GM12878 (cell line): ENCODE data around the gene PPP1R1B. TPM values are rescaled to one million over a fixed set of nuclear protein-coding genes. Genes with fewer than 3 reads are reported as not detected.

Experiments
- ATAC-seq: fragments of 200-7000 bp; cut with Tn5 transposase; 3 replicates; pipeline ENCODE4 v1.9.1; 2020; ENCODE audit warnings: mild to moderate bottlenecking, moderate library complexity
- BruUV-seq: library from RNA; stranded (reverse); fragments of 400-500 nt; replicated peaks from 2 replicates; lab custom pipeline; 2021; lab: Mats Ljungman, UMichigan
- CTCF ChIA-PET: fragments of 300-600 bp; sonication (Branson Sonifier 250); formaldehyde crosslinking; extraction: SDS; loops from one replicate; lab custom pipeline; 2021; ENCODE audit warnings: inconsistent platforms; lab: Yijun Ruan, JAX
- POLR2A ChIA-PET: fragments of 350-600 bp; formaldehyde crosslinking; extraction: SDS; loops from one replicate; lab custom pipeline; 2021; ENCODE audit warnings: inconsistent platforms; lab: Charles Lee
- RAD21 ChIA-PET: fragments of 300-600 bp; sonication (Branson Sonifier 250); formaldehyde crosslinking; loops from one replicate; lab custom pipeline; 2023; ENCODE audit warnings: antibody characterized with exemption; ENCODE audit not compliant: unreplicated experiment; lab: Charles Lee
- SMC1A ChIA-PET: fragments of 300-600 bp; sonication (Branson Sonifier 250); formaldehyde crosslinking; loops from one replicate; lab custom pipeline; 2023; ENCODE audit not compliant: unreplicated experiment, uncharacterized antibody; lab: Charles Lee
- DNase-seq: peaks from one replicate; pipeline ENCODE4 v3.0.0-alpha.2; 2011; ENCODE audit warnings: low read depth, low spot score
- FAIRE-seq: peaks from 3 replicates; lab custom pipeline; 2011; peaks lifted over from hg19 to GRCh38; lab: Jason Lieb, UNC
- H2AFZ ChIP-seq: 2 replicates; pipeline ENCODE4 v1.6.0; 2011; ENCODE audit warnings: low read depth, low read length, control low read depth; ENCODE audit not compliant: control insufficient read depth
- H3K27ac ChIP-seq: 2 replicates; pipeline ENCODE4 v1.5.1; 2011; ENCODE audit warnings: control low read depth; ENCODE audit not compliant: control insufficient read depth, insufficient read depth
- H3K27me3 ChIP-seq, 2 experiments: replicated peaks in 1 of 2; 2 replicates each; pipeline versions ENCODE4 v1.6.0 to v1.6.1; 2011; ENCODE audit warnings: low read length in 1 of 2; ENCODE audit not compliant: control insufficient read depth in 2 of 2, insufficient read depth in 2 of 2
- H3K36me3 ChIP-seq, 2 experiments: 2 replicates each; pipeline ENCODE4 v1.5.1; 2011; ENCODE audit warnings: low read length in 1 of 2; ENCODE audit not compliant: control insufficient read depth in 2 of 2, insufficient read depth in 2 of 2
- H3K4me1 ChIP-seq: 2 replicates; pipeline ENCODE4 v1.6.1; 2011; ENCODE audit warnings: mild to moderate bottlenecking, low read length, moderate library complexity, mixed read lengths; ENCODE audit not compliant: control insufficient read depth, insufficient read depth
- H3K4me2 ChIP-seq: 2 replicates; pipeline ENCODE4 v1.6.0; 2011; ENCODE audit warnings: control low read depth; ENCODE audit not compliant: control insufficient read depth, insufficient read depth
- H3K4me3 ChIP-seq: fragments of 200-600 bp; sonication (generic); 2 replicates; pipeline ENCODE4 v1.5.1; 2016
- H3K79me2 ChIP-seq: 2 replicates; pipeline ENCODE4 v1.6.0; 2011; ENCODE audit warnings: low read length; ENCODE audit not compliant: control insufficient read depth, insufficient read depth
- H3K9ac ChIP-seq: 2 replicates; pipeline ENCODE4 v1.8.0; 2011; ENCODE audit warnings: low read length, control low read depth, mixed read lengths; ENCODE audit not compliant: control insufficient read depth, insufficient read depth
- H3K9me3 ChIP-seq: replicated peaks from 3 replicates; pipeline ENCODE4 v1.5.1; 2011; ENCODE audit warnings: mild to moderate bottlenecking, low read length; ENCODE audit not compliant: control insufficient read depth, insufficient read depth
- H4K20me1 ChIP-seq: 2 replicates; pipeline ENCODE4 v1.6.0; 2011; ENCODE audit not compliant: control insufficient read depth, insufficient read depth
- YY1 ChIP-seq: IDR thresholded peaks from 2 replicates; pipeline ENCODE4 v1.6.1; 2011; ENCODE audit warnings: low read depth, mild to moderate bottlenecking, low read length
- WGBS: methylation state at CpG from one replicate; pipeline ENCODE4 v1.1.6; 2016; ENCODE audit warnings: low lambda C conversion rate; ENCODE audit not compliant: insufficient replicate concordance, insufficient coverage; ENCODE audit errors: missing lambda C conversion rate; 5-methylcytosine and 5-hydroxymethylcytosine counted together
- in situ Hi-C: fragments of 300-500 bp; cut with MboI; formaldehyde crosslinking; loops from 9 replicates; pipeline ENCODE4 v1.14.3; 2018; ENCODE audit warnings: mixed read lengths
- intact Hi-C: fragments of 100-400 bp; cut with micrococcal nuclease; formaldehyde crosslinking; loops from one replicate; pipeline ENCODE4 v1.14.2; 2022; ENCODE audit not compliant: unreplicated experiment
- polyA plus RNA-seq, 11 experiments: library from polyadenylated mRNA; depleted of rRNA in 4 of 11; unstranded in 6 of 11; stranded (reverse) in 5 of 11; fragments of >200 nt; fragmentation: Nextera tagmentation in 4 of 11; fragmentation: Illumina TruSeq in 1 of 11; extraction: Ambion mirVana in 4 of 11; extraction: Trizol in 1 of 11; gene quantifications; 1 replicate in 1 of 11; 2 replicates in 10 of 11; pipeline versions ENCODE4 v1.2.1 to v1.2.3, GENCODE V29; 2011 to 2016; ENCODE audit warnings: inconsistent platforms in 2 of 11, missing spikeins in 2 of 11, low read depth in 1 of 11
- total RNA-seq, 4 experiments: library from RNA; depleted of rRNA in 3 of 4; stranded (reverse); fragments of >200 nt in 3 of 4; fragmentation: Illumina TruSeq in 1 of 4; extraction: Trizol in 1 of 4; gene quantifications; 2 replicates each; pipeline versions ENCODE4 v1.2.1 to v1.2.3, GENCODE V29; 2013 to 2021
- TF ChIP-seq, protein P1 (sequence below), 3 experiments: IDR thresholded peaks in 2 of 3; conservative IDR thresholded peaks in 1 of 3; 2 replicates each; pipeline ENCODE4 v1.5.1; 2011; ENCODE audit warnings: low read depth in 3 of 3, low read length in 3 of 3, mild to moderate bottlenecking in 3 of 3, control low read depth in 2 of 3, moderate library complexity in 2 of 3, inconsistent platforms in 1 of 3, mixed read lengths in 1 of 3; ENCODE audit not compliant: control insufficient read depth in 2 of 3, insufficient read depth in 1 of 3; ENCODE audit errors: extremely low read depth in 1 of 3

Gene PPP1R1B
- total and polyA plus RNA-seq, 10 of the 15 experiments (the other 5 are each of a cell fraction or from before 2014, with no cell fraction given), result 0.08 TPM; not detected in 9

DNA sequence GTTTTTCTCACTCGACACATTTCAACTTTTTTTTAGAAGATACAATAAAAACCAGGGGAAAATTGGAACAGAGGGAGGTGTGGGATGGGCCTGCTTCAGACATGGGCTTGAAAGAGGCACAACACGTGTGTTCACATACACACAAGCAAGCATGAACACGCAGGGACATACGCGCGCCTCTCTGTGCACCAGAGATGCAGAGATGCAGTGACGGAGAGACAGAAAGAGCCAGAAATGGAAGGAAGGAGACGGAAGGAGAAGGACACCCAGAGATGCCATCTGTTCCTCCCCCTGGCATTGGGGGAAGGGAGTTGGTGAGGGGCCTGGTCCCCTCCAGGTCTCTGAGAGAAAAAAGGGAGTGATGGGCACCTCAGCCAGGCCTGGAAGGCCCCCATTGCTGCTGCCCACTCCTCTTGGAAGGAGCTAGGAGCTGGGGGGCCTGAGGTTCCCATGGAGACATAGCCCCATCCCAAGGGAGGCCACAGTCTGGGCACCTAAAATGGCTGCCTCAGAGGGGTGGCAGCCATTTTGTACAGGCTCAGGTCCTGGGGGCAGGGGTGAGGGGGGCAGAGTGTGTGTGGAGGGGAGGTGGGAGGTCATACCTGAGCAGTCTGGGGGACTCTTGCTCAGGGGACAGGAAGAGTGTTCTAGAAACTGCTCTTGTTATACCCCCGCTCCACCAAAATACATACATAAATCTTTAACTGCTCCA lies 15.2 kb upstream of the PPP1R1B start:
- peak; percentile 93 for TF ChIP-seq YY1
- TF ChIP-seq, protein P1, sequence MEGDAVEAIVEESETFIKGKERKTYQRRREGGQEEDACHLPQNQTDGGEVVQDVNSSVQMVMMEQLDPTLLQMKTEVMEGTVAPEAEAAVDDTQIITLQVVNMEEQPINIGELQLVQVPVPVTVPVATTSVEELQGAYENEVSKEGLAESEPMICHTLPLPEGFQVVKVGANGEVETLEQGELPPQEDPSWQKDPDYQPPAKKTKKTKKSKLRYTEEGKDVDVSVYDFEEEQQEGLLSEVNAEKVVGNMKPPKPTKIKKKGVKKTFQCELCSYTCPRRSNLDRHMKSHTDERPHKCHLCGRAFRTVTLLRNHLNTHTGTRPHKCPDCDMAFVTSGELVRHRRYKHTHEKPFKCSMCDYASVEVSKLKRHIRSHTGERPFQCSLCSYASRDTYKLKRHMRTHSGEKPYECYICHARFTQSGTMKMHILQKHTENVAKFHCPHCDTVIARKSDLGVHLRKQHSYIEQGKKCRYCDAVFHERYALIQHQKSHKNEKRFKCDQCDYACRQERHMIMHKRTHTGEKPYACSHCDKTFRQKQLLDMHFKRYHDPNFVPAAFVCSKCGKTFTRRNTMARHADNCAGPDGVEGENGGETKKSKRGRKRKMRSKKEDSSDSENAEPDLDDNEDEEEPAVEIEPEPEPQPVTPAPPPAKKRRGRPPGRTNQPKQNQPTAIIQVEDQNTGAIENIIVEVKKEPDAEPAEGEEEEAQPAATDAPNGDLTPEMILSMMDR (IDR thresholded peaks at IDR 0.05 in 2 of 3, conservative IDR thresholded peaks at IDR 0.05 in 1 of 3; ENCODE audit: control insufficient read depth in 2 of 3, extremely low read depth in 1 of 3, insufficient read depth in 1 of 3, low read depth in 3 of 3, low read length in 3 of 3), result no peak
- no peaks in the 10 kb centered on the region for H3K9me3 ChIP-seq
- POLR2A ChIA-PET, result no interaction called here
- H3K27me3 ChIP-seq, result peaks cover 0 to 10% of the 10 kb centered on the region in 2 experiments; a peak in 3 of 4 replicates
- H3K9ac ChIP-seq, result no peak overlapping the region
- FAIRE-seq (no peak), DNase-seq (no peak), ATAC-seq (no peak)
- in situ Hi-C loops (no loop called here), intact Hi-C loops (no loop called here)
- H2AFZ ChIP-seq, result no peak overlapping the region
- H3K4me1 ChIP-seq, result no peaks in the 10 kb centered on the region; the same call in 1 of the 2 replicates
- RAD21 ChIA-PET, result no interaction called here
- H3K4me2 ChIP-seq, result no peak overlapping the region
- WGBS, result 68% methylated on average over 9 of the region's 9 CpGs
- BruUV-seq, result no TSS peak
- H3K4me3 ChIP-seq, result no peak overlapping the region
- H3K79me2 ChIP-seq, result no peaks in the 10 kb centered on the region
- SMC1A ChIA-PET, result no interaction called here
- H3K27ac ChIP-seq, result no peak overlapping the region
- H3K36me3 ChIP-seq, result no peaks in the 10 kb centered on the region
- no peaks in the 10 kb centered on the region for H4K20me1 ChIP-seq
- CTCF ChIA-PET, result interaction anchor here (1.1 to 1.5 kb wide), 2 partner anchors 10 to 64 kb away, joined by 3 to 4 read pairs; no protein-coding TSS in a partner anchor
